ENCODE measurements around the gene RPL23. TPM values are rescaled to one million over a fixed set of nuclear protein-coding genes. Genes with fewer than 3 reads are reported as not detected.

Gene RPL23
- total and polyA plus RNA-seq, 9 of the 15 experiments (the other 6 are each of a cell fraction or from before 2014, with no cell fraction given): 1,745 to 3,667 (median 3,096) TPM

DNA sequence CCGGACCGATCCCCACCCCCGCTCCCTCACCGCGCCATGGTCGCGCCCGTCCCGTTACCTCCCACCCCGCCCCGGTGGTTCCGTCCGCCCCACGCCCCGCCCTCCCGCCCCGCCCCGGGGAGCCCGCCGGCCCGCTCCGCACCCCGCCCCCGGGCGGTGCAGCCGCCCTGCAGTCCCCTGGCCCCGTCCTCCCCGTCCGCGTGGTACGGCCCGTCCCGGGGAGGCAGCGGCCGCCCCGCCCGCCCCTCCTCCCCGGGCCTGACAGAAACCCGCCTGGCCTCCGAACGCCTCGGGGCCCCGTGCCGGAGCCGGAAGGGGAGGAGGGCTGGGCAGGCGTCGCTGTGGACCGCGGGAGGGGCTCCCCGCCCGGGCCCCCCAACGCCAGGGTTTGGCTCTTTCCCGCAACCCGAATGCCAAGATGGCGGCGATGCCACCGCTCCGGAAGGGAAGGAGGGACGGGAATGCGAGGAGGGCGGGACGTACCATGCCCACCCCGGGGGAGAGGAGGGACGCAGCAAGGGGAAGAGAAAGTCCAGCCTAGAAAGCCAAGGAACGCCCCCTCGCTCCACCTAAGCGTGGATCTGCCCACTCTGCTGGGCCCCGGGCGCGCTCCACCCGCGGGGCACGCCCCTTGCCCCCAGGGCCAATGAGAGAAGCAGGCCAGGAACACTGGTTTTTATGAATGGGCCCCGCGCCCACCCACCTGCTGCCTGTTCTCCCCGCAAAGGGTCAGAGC, 53.9 kb downstream of the RPL23 start, which contains the start of gene PIP4K2B (continued):
- TF ChIP-seq FOXM1 (IDR thresholded peaks at IDR 0.05; ENCODE audit: low read depth): 0 out of 2 replicates have a peak, but pooled peaks have one; percentile 32
- TF ChIP-seq FOXM1 (CRISPR knock-in tag; IDR thresholded peaks at IDR 0.05; ENCODE audit: low read depth): no peak
- TF ChIP-seq SIN3B (IDR thresholded peaks at IDR 0.05; ENCODE audit: low read depth): no peak
- TF ChIP-seq ZSCAN32 (CRISPR knock-in tag; IDR thresholded peaks at IDR 0.05): 0 out of 2 replicates have a peak, but pooled peaks have one; percentile 4
- peak; percentile 60 to 74; a peak in 3 of 4 replicates for TF ChIP-seq MNT (conservative IDR thresholded peaks at IDR 0.05)
- TF ChIP-seq RFX7 (CRISPR knock-in tag; IDR thresholded peaks at IDR 0.05): peak; percentile 80; the same call in 1 of the 2 replicates
- TF ChIP-seq, protein P1, sequence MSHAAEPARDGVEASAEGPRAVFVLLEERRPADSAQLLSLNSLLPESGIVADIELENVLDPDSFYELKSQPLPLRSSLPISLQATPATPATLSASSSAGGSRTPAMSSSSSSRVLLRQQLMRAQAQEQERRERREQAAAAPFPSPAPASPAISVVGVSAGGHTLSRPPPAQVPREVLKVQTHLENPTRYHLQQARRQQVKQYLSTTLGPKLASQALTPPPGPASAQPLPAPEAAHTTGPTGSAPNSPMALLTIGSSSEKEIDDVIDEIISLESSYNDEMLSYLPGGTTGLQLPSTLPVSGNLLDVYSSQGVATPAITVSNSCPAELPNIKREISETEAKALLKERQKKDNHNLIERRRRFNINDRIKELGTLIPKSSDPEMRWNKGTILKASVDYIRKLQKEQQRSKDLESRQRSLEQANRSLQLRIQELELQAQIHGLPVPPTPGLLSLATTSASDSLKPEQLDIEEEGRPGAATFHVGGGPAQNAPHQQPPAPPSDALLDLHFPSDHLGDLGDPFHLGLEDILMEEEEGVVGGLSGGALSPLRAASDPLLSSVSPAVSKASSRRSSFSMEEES (CRISPR knock-in tag; IDR thresholded peaks at IDR 0.05): peak; percentile 4; the same call in 1 of the 2 replicates
- 0 out of 2 replicates have a peak, but pooled peaks have one; percentile 26 for TF ChIP-seq HIVEP1 (CRISPR knock-in tag; IDR thresholded peaks at IDR 0.05)
- peak; percentile 83; the same call in 1 of the 2 replicates for TF ChIP-seq MYNN (IDR thresholded peaks at IDR 0.05)
- TF ChIP-seq MYNN (CRISPR knock-in tag; IDR thresholded peaks at IDR 0.05): no peak
- no peak for TF ChIP-seq TCFL5 (CRISPR knock-in tag; conservative IDR thresholded peaks at IDR 0.05)
- 0 out of 2 replicates have a peak, but pooled peaks have one; percentile 34 for TF ChIP-seq PML (IDR thresholded peaks at IDR 0.05; ENCODE audit: low read length)
- no peak for TF ChIP-seq NFIX (CRISPR knock-in tag; IDR thresholded peaks at IDR 0.05; ENCODE audit: low read depth)
- 0 out of 2 replicates have a peak, but pooled peaks have one; percentile 29 for TF ChIP-seq TCF7 (IDR thresholded peaks at IDR 0.05; ENCODE audit: borderline replicate concordance)
- peak; percentile 48 for TF ChIP-seq CCNT2 (IDR thresholded peaks at IDR 0.05; ENCODE audit: borderline replicate concordance, extremely low read depth, insufficient read length, low read depth, low read length)
- no peak for TF ChIP-seq ZEB2 (IDR thresholded peaks at IDR 0.05)
- TF ChIP-seq NRF1 (conservative IDR thresholded peaks at IDR 0.05 in 1 of 2, IDR thresholded peaks at IDR 0.05 in 1 of 2): peak; percentile 37 to 51; a peak in 3 of 4 replicates
- 0 out of 2 replicates have a peak, but pooled peaks have one; percentile 61 for TF ChIP-seq ZNF253 (CRISPR knock-in tag; conservative IDR thresholded peaks at IDR 0.05)
- peak; percentile 93 for TF ChIP-seq GABPA (tag; conservative IDR thresholded peaks at IDR 0.05; ENCODE audit: low read depth)
- no peak for TF ChIP-seq CUX1 (CRISPR knock-in tag; IDR thresholded peaks at IDR 0.05)
- peak; percentile 97 for TF ChIP-seq MBD2 (IDR thresholded peaks at IDR 0.05; ENCODE audit: borderline replicate concordance, low read depth)
